Esophagus squamous epithelium (tissue), 4 donors: ENCODE data around the gene DCAF5.

Source experiments
- CTCF ChIP-seq, 6 experiments: fragments of 450-650 bp in 4 of 6; fragments of 200-600 bp in 2 of 6; sonication (generic) in 2 of 6; IDR thresholded peaks; one replicate each; pipeline ENCODE4 v1.5.1; 2016 to 2019; ENCODE audit warnings: antibody characterized with exemption in 6 of 6, mild to moderate bottlenecking in 4 of 6, moderate library complexity in 4 of 6
- POLR2A ChIP-seq, 4 donors: fragments of 450-650 bp; IDR thresholded peaks; one replicate each; pipeline ENCODE4 v1.6.1; 2017; ENCODE audit warnings: antibody characterized with exemption in 4 of 4, mild to moderate bottlenecking in 4 of 4, moderate library complexity in 3 of 4

DNA sequence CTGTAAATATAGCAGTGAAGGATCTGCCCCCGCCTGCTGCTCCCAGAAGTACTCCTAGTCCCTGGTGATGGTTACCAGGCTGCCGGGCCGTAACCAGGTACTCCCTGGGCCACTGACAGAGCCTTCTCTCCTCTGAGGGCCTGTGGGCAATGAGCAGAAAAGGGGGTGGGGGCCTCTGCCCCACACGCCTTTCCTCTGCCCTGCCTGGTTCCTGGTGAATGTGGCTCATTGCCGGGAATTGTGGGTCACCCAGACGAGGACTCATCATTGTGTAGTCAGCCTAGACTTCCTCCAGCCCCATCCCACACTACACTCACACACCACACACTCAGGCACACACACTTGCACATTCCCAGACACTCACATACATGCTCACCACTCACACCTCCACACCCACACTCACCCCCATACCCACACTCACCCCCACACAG is 138.1 kb downstream of the DCAF5 start:
- TF ChIP-seq CTCF (IDR thresholded peaks at IDR 0.05) (no peak), POLR2A (IDR thresholded peaks at IDR 0.05) (no peak)
